Effector CD8-positive, alpha-beta T cell (primary cell): ENCODE data around the gene LRRC45.
"Not testable (repeated sequence)": the region's sequence is repeated elsewhere in the genome, so short reads cannot be mapped to it uniquely, and the experiment has no call there.

ENCODE experiments used
- DNase-seq: peaks from one replicate; lab custom pipeline; 2025; lab: John Stamatoyannopoulos, UW
- total RNA-seq, 4 experiments: gene quantifications; one replicate each; lab custom pipeline; 2026; lab: John Stamatoyannopoulos, UW

The LRRC45 gene
- total RNA-seq, result 35.2 to 51.3 (median 47.7) reads per million in 4 experiments

GRCh38 chr17:82022981-82023446, at the start of gene LRRC45:
Gene LRRC45 (plus strand): TSS chr17:82023305. CDS start chr17:82023644, 339 bp downstream.
- DNase-seq, result peak; percentile 99

GRCh38 chr17:81973432-81973831, 49.7 kb upstream of the LRRC45 start:
- no peak for DNase-seq

GRCh38 chr17:81976332-81977210, 46.5 kb upstream of the LRRC45 start:
- peak; percentile 23 for DNase-seq

- peak; percentile 81 for DNase-seq
Measured at GRCh38 chr17:81977211-81977808, 45.8 kb upstream of the LRRC45 start, which contains the start of gene ASPSCR1. Gene ASPSCR1 (plus strand): TSS chr17:81977629. CDS start chr17:81977647, 18 bp downstream.

- DNase-seq, result no peak
Measured at GRCh38 chr17:81978524-81979298, 44.4 kb upstream of the LRRC45 start.

GRCh38 chr17:81980122-81980521, 43.0 kb upstream of the LRRC45 start:
- DNase-seq, result no peak

- DNase-seq, result no peak
Measured at GRCh38 chr17:81980707-81981343, 42.3 kb upstream of the LRRC45 start.

GRCh38 chr17:81981511-81981910, 41.6 kb upstream of the LRRC45 start:
- not testable (repeated sequence) for DNase-seq

GRCh38 chr17:81983011-81983638, 40.0 kb upstream of the LRRC45 start:
- no peak for DNase-seq

GRCh38 chr17:81983639-81984373, 39.3 kb upstream of the LRRC45 start:
- DNase-seq, result no peak

GRCh38 chr17:81984773-81985410, 38.2 kb upstream of the LRRC45 start:
- DNase-seq, result no peak

GRCh38 chr17:81986606-81987005, 36.5 kb upstream of the LRRC45 start:
- no peak for DNase-seq

GRCh38 chr17:81987161-81987770, 35.8 kb upstream of the LRRC45 start:
- no peak for DNase-seq

- DNase-seq, result no peak
Measured at GRCh38 chr17:81990836-81991683, 32.0 kb upstream of the LRRC45 start.

- no peak for DNase-seq
Measured at GRCh38 chr17:81991684-81992305, 31.3 kb upstream of the LRRC45 start.

- DNase-seq, result no peak
Measured at GRCh38 chr17:81992306-81993102, 30.6 kb upstream of the LRRC45 start.
